ENCODE results near the gene ZFTA. TPM values are rescaled to one million over a fixed set of nuclear protein-coding genes. Genes with fewer than 3 reads are reported as not detected.

Gene ZFTA
- total RNA-seq, 1 experiment from 2014 or later, result 44.7 TPM

DNA sequence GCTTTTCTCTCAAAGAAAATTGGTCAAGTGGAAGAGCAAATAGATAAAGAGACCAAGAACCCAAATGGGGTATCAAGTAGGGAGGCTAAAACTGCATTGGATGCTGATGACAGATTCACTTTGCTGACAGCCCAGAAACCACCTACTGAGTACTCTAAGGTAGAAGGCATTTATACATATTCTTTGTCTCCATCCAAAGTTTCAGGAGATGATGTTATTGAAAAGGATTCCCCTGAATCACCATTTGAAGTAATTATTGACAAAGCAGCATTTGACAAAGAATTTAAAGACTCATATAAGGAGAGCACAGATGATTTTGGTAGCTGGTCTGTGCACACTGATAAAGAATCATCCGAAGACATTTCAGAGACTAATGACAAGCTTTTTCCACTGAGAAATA, 49.6 kb downstream of the ZFTA start:
- H3K27me3 Mint-ChIP-seq (ENCODE audit: low read depth), result no peaks in the 10 kb centered on the region
- H3K9me3 Mint-ChIP-seq, result no peaks in the 10 kb centered on the region
- DNase-seq (ENCODE audit: low spot score), result no peak
- CTCF ChIA-PET, result no interaction called here
- H3K4me3 Mint-ChIP-seq, result no peak overlapping the region
- no peaks in the 10 kb centered on the region for H3K4me1 Mint-ChIP-seq
- TF ChIP-seq PRDM15 (CRISPR knock-in tag; IDR thresholded peaks at IDR 0.05) (no peak), FOXP1 (CRISPR knock-in tag; IDR thresholded peaks at IDR 0.05; ENCODE audit: borderline replicate concordance) (no peak), IRF2 (CRISPR knock-in tag; IDR thresholded peaks at IDR 0.05; ENCODE audit: borderline replicate concordance, low read depth) (no peak), ZNF416 (CRISPR knock-in tag; IDR thresholded peaks at IDR 0.05) (no peak), USF2 (CRISPR knock-in tag; IDR thresholded peaks at IDR 0.05) (no peak), NFYB (CRISPR knock-in tag; conservative IDR thresholded peaks at IDR 0.05; ENCODE audit: low read depth) (no peak), JAZF1 (CRISPR knock-in tag; IDR thresholded peaks at IDR 0.05) (no peak), E2F1 (CRISPR knock-in tag; IDR thresholded peaks at IDR 0.05) (no peak), TCF7 (CRISPR knock-in tag; IDR thresholded peaks at IDR 0.05; ENCODE audit: low read depth) (no peak), ARID4B (CRISPR knock-in tag; IDR thresholded peaks at IDR 0.05; ENCODE audit: borderline replicate concordance) (no peak), SOX15 (CRISPR knock-in tag; IDR thresholded peaks at IDR 0.05) (no peak), CREB1 (CRISPR knock-in tag; IDR thresholded peaks at IDR 0.05) (no peak), NR2C2 (CRISPR knock-in tag; IDR thresholded peaks at IDR 0.05) (no peak), TP53 (CRISPR knock-in tag; IDR thresholded peaks at IDR 0.05) (no peak), ZNF512 (CRISPR knock-in tag; IDR thresholded peaks at IDR 0.05; ENCODE audit: borderline replicate concordance) (no peak)
- TF ChIP-seq, protein P1, sequence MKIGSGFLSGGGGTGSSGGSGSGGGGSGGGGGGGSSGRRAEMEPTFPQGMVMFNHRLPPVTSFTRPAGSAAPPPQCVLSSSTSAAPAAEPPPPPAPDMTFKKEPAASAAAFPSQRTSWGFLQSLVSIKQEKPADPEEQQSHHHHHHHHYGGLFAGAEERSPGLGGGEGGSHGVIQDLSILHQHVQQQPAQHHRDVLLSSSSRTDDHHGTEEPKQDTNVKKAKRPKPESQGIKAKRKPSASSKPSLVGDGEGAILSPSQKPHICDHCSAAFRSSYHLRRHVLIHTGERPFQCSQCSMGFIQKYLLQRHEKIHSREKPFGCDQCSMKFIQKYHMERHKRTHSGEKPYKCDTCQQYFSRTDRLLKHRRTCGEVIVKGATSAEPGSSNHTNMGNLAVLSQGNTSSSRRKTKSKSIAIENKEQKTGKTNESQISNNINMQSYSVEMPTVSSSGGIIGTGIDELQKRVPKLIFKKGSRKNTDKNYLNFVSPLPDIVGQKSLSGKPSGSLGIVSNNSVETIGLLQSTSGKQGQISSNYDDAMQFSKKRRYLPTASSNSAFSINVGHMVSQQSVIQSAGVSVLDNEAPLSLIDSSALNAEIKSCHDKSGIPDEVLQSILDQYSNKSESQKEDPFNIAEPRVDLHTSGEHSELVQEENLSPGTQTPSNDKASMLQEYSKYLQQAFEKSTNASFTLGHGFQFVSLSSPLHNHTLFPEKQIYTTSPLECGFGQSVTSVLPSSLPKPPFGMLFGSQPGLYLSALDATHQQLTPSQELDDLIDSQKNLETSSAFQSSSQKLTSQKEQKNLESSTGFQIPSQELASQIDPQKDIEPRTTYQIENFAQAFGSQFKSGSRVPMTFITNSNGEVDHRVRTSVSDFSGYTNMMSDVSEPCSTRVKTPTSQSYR (CRISPR knock-in tag; IDR thresholded peaks at IDR 0.05), result no peak
- TF ChIP-seq, protein P2, sequence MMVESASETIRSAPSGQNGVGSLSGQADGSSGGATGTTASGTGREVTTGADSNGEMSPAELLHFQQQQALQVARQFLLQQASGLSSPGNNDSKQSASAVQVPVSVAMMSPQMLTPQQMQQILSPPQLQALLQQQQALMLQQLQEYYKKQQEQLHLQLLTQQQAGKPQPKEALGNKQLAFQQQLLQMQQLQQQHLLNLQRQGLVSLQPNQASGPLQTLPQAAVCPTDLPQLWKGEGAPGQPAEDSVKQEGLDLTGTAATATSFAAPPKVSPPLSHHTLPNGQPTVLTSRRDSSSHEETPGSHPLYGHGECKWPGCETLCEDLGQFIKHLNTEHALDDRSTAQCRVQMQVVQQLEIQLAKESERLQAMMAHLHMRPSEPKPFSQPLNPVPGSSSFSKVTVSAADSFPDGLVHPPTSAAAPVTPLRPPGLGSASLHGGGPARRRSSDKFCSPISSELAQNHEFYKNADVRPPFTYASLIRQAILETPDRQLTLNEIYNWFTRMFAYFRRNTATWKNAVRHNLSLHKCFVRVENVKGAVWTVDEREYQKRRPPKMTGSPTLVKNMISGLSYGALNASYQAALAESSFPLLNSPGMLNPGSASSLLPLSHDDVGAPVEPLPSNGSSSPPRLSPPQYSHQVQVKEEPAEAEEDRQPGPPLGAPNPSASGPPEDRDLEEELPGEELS (CRISPR knock-in tag; IDR thresholded peaks at IDR 0.05), result no peak
- TF ChIP-seq, protein P3, sequence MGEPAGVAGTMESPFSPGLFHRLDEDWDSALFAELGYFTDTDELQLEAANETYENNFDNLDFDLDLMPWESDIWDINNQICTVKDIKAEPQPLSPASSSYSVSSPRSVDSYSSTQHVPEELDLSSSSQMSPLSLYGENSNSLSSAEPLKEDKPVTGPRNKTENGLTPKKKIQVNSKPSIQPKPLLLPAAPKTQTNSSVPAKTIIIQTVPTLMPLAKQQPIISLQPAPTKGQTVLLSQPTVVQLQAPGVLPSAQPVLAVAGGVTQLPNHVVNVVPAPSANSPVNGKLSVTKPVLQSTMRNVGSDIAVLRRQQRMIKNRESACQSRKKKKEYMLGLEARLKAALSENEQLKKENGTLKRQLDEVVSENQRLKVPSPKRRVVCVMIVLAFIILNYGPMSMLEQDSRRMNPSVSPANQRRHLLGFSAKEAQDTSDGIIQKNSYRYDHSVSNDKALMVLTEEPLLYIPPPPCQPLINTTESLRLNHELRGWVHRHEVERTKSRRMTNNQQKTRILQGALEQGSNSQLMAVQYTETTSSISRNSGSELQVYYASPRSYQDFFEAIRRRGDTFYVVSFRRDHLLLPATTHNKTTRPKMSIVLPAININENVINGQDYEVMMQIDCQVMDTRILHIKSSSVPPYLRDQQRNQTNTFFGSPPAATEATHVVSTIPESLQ (CRISPR knock-in tag; IDR thresholded peaks at IDR 0.05), result no peak
- H3K27ac Mint-ChIP-seq, result no peak overlapping the region
- ATAC-seq, result no peak
- peaks cover 3% of the 10 kb centered on the region; the same call in 1 of the 2 replicates for H3K36me3 Mint-ChIP-seq
- POLR2A ChIA-PET, result no interaction called here
